GM03348 (cell line): ENCODE results near the gene TEKTIP1.

Experiments used
- DNase-seq: peaks from one replicate; pipeline ENCODE4 v3.0.0; 2012; ENCODE audit warnings: low spot score

The TEKTIP1 gene

GRCh38 chr19:3585301-3586126 is 46.5 kb downstream of the TEKTIP1 start, which contains the start of gene GIPC3:
TSS of gene GIPC3 (plus strand) at chr19:3585478. CDS start at chr19:3585598, 120 bp downstream.
- no peak for DNase-seq

GRCh38 chr19:3586127-3586626 is 47.2 kb downstream of the TEKTIP1 start:
- no peak for DNase-seq

- DNase-seq = no peak
These were observed 47.9 kb downstream of the TEKTIP1 start for GRCh38 chr19:3586707-3587346.

GRCh38 chr19:3589439-3589838 is 50.5 kb downstream of the TEKTIP1 start:
- DNase-seq = no peak

GRCh38 chr19:3589949-3590348 is 51.0 kb downstream of the TEKTIP1 start:
- no peak for DNase-seq

- DNase-seq = no peak
These were observed 52.2 kb downstream of the TEKTIP1 start for GRCh38 chr19:3590991-3591659.

- no peak for DNase-seq
These were observed 53.1 kb downstream of the TEKTIP1 start for GRCh38 chr19:3591876-3592613.

- DNase-seq = no peak
These were observed 54.2 kb downstream of the TEKTIP1 start for GRCh38 chr19:3593156-3593555.
